Keratinocyte (primary cell): ENCODE data around the gene C9orf153. TPM values are rescaled to one million over a fixed set of nuclear protein-coding genes. Genes with fewer than 3 reads are reported as not detected.

ENCODE experiments used
- DNase-seq: peaks from one replicate; pipeline ENCODE4 v3.0.0-alpha.2; 2011; ENCODE audit warnings: low read depth, missing footprints, low spot score
- FAIRE-seq: peaks from 2 replicates; lab custom pipeline; 2011; peaks lifted over from hg19 to GRCh38; lab: Jason Lieb, UNC
- H2AFZ ChIP-seq: 2 replicates; pipeline ENCODE4 v1.6.0; 2012; ENCODE audit warnings: low read length, control low read depth, inconsistent platforms; ENCODE audit not compliant: control insufficient read depth
- H3K27ac ChIP-seq: 2 replicates; pipeline ENCODE4 v1.5.1; 2011; ENCODE audit warnings: low read length; ENCODE audit not compliant: control insufficient read depth, insufficient read depth
- H3K27me3 ChIP-seq: 3 replicates; pipeline ENCODE4 v1.6.0; 2011; ENCODE audit warnings: low read length; ENCODE audit not compliant: control insufficient read depth, insufficient read depth; ENCODE audit errors: extremely low read depth
- H3K36me3 ChIP-seq, 2 experiments: 2 replicates in 1 of 2; 3 replicates in 1 of 2; pipeline ENCODE4 v1.5.1; 2011; ENCODE audit warnings: low read length in 2 of 2, mild to moderate bottlenecking in 1 of 2; ENCODE audit not compliant: control insufficient read depth in 2 of 2, insufficient read depth in 2 of 2; ENCODE audit errors: extremely low read depth in 1 of 2
- H3K4me1 ChIP-seq: 3 replicates; pipeline ENCODE4 v1.5.1; 2011; ENCODE audit warnings: low read length; ENCODE audit not compliant: control insufficient read depth, insufficient read depth; ENCODE audit errors: extremely low read depth
- H3K4me2 ChIP-seq: 3 replicates; pipeline ENCODE4 v1.6.0; 2011; ENCODE audit warnings: low read depth, low read length; ENCODE audit not compliant: control insufficient read depth, insufficient read depth; ENCODE audit errors: extremely low read depth
- H3K4me3 ChIP-seq, 3 experiments: fragments of 200-600 bp in 1 of 3; sonication (generic) in 1 of 3; 2 replicates in 2 of 3; 3 replicates in 1 of 3; pipeline ENCODE4 v1.5.1; 2011 to 2016; ENCODE audit warnings: low read length in 3 of 3, mild to moderate bottlenecking in 3 of 3, control low read depth in 2 of 3, inconsistent platforms in 1 of 3, low read depth in 1 of 3, mixed read lengths in 1 of 3, mixed run types in 1 of 3, moderate library complexity in 1 of 3; ENCODE audit not compliant: control insufficient read depth in 2 of 3, insufficient read depth in 2 of 3; ENCODE audit errors: extremely low read depth in 1 of 3
- H3K79me2 ChIP-seq: 2 replicates; pipeline ENCODE4 v1.6.0; 2012; ENCODE audit warnings: low read length; ENCODE audit not compliant: control insufficient read depth, insufficient read depth
- H3K9ac ChIP-seq: 3 replicates; pipeline ENCODE4 v1.6.0; 2011; ENCODE audit warnings: low read length; ENCODE audit not compliant: control insufficient read depth, insufficient read depth; ENCODE audit errors: extremely low read depth
- H3K9me1 ChIP-seq: 3 replicates; pipeline ENCODE4 v1.6.0; 2011; ENCODE audit warnings: low read length; ENCODE audit not compliant: control insufficient read depth, insufficient read depth; ENCODE audit errors: extremely low read depth
- H3K9me3 ChIP-seq: 2 replicates; pipeline ENCODE4 v1.5.1; 2012; ENCODE audit warnings: low read depth, low read length; ENCODE audit not compliant: control insufficient read depth
- H4K20me1 ChIP-seq: 3 replicates; pipeline ENCODE4 v1.6.0; 2011; ENCODE audit warnings: low read length; ENCODE audit not compliant: control insufficient read depth, insufficient read depth; ENCODE audit errors: extremely low read depth
- CTCF ChIP-seq, 3 experiments: IDR thresholded peaks in 1 of 3; conservative IDR thresholded peaks in 1 of 3; optimal IDR thresholded peaks in 1 of 3; 2 replicates in 2 of 3; 3 replicates in 1 of 3; pipeline versions ENCODE3 to v1.5.1; 2011; ENCODE audit warnings: low read length in 3 of 3, mild to moderate bottlenecking in 3 of 3, moderate library complexity in 2 of 3, control low read depth in 1 of 3, inconsistent platforms in 1 of 3; ENCODE audit not compliant: insufficient read depth in 2 of 3; ENCODE audit errors: extremely low read depth in 1 of 3
- EZH2 ChIP-seq: IDR thresholded peaks from one replicate; pipeline ENCODE4 v1.6.1; 2012; ENCODE audit warnings: inconsistent platforms, mild to moderate bottlenecking, low read length, moderate library complexity
- dilution Hi-C: fragments of 300-500 bp; cut with MboI; formaldehyde crosslinking; loops from one replicate; pipeline ENCODE4 v1.7.0; 2020; ENCODE audit warnings: low sequenced_read_pairs; ENCODE audit not compliant: extremely low pct_ligation_motif_present
- polyA plus RNA-seq, 5 experiments: library from polyadenylated mRNA; depleted of rRNA in 3 of 5; stranded (reverse) in 3 of 5; stranded (forward) in 1 of 5; unstranded in 1 of 5; fragments of >200 nt; gene quantifications; 1 replicate in 1 of 5; 2 replicates in 3 of 5; 3 replicates in 1 of 5; pipeline versions ENCODE4 v1.2.1 to v1.2.3, GENCODE V29; 2011 to 2012; ENCODE audit warnings: missing spikeins in 2 of 5, low read depth in 1 of 5, low replicate concordance in 1 of 5

The C9orf153 gene
- polyA plus RNA-seq, 1 donor (not counting 4 experiments of a cell fraction or from before 2014, with no cell fraction given) = not detected

DNA sequence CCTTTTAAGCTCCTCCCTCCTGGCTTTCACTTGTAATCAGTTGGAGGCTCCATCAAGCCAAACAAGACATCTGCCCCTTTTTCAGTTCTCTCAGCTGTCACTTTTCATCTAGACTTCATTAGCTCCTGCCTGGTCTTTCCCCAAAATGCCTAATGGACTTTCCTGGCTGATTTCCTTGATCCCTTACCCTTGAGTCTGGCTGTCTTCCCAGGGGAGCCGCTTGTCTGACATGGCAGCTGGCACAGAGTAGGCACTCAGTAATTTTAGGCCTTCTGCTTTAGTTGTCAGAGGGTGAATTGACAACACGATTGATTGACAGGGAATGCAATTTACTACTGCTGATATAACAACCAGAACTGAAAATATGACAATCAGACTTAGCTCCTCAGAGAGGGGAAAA is 2.1 kb downstream of the C9orf153 start:
- H3K27ac ChIP-seq = no peak overlapping the region
- no peaks in the 10 kb centered on the region for H4K20me1 ChIP-seq
- FAIRE-seq (no peak), DNase-seq (no peak)
- H3K4me2 ChIP-seq = no peak overlapping the region
- no peak overlapping the region for H3K9ac ChIP-seq
- dilution Hi-C loops = no loop called here
- no peaks in the 10 kb centered on the region for H3K27me3 ChIP-seq
- H3K9me3 ChIP-seq = no peaks in the 10 kb centered on the region
- H3K36me3 ChIP-seq = peaks cover 0 to 3% of the 10 kb centered on the region in 2 experiments
- no peaks in the 10 kb centered on the region for H3K4me1 ChIP-seq
- no peak overlapping the region for H3K4me3 ChIP-seq
- no peak overlapping the region for H2AFZ ChIP-seq
- no peaks in the 10 kb centered on the region for H3K9me1 ChIP-seq
- no peak for TF ChIP-seq EZH2
- TF ChIP-seq CTCF (optimal IDR thresholded peaks at IDR 0.05 in 1 of 3, IDR thresholded peaks at IDR 0.05 in 1 of 3, conservative IDR thresholded peaks at IDR 0.05 in 1 of 3; ENCODE audit: extremely low read depth in 1 of 3, insufficient read depth in 2 of 3, low read length in 3 of 3) = no peak
- no peaks in the 10 kb centered on the region for H3K79me2 ChIP-seq

DNA sequence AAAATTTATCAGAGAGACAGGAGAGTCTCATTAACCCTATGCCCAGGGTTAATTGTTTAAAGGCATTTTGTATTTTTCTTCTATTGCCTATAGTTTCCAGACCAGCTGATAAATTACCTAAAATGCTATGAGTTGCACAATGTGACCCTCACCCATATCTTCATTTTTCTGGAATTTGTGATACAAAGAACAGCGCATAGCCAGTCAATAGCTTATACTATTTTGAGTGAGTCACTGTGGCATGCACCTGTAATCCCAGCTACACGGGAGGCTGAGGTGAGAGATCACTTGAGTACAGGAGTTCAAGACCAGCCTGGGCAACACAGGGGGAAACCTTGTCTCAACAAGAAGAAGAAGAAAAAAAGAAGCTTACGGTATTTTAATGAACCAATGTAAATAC is 2.8 kb downstream of the C9orf153 start:
- Histone ChIP-seq H3K27me3 (no peaks in the 10 kb centered on the region), H3K36me3 (peaks cover 0 to 3% of the 10 kb centered on the region in 2 experiments), H3K27ac (no peak overlapping the region), H3K4me1 (no peaks in the 10 kb centered on the region), H3K9ac (no peak overlapping the region), H2AFZ (no peak overlapping the region), H3K4me3 (no peak overlapping the region), H3K4me2 (no peak overlapping the region), H3K9me1 (no peaks in the 10 kb centered on the region), H3K9me3 (no peaks in the 10 kb centered on the region), H3K79me2 (no peaks in the 10 kb centered on the region), H4K20me1 (no peaks in the 10 kb centered on the region)
- no peak for FAIRE-seq
- dilution Hi-C loops = no loop called here
- TF ChIP-seq CTCF (optimal IDR thresholded peaks at IDR 0.05 in 1 of 3, IDR thresholded peaks at IDR 0.05 in 1 of 3, conservative IDR thresholded peaks at IDR 0.05 in 1 of 3; ENCODE audit: extremely low read depth in 1 of 3, insufficient read depth in 2 of 3, low read length in 3 of 3) (no peak), EZH2 (no peak)
- no peak for DNase-seq
